SK-N-SH (cell line): ENCODE results near the gene TSHZ2. TPM values are rescaled to one million over a fixed set of nuclear protein-coding genes. Genes with fewer than 3 reads are reported as not detected.

Experiments used
- CTCF ChIA-PET: fragments of 300-600, 350-600 bp; formaldehyde crosslinking; extraction: SDS; loops from one replicate; lab custom pipeline; 2021; lab: Yijun Ruan, JAX
- POLR2A ChIA-PET: fragments of 350-600 bp; sonication (Branson Sonifier 250); formaldehyde crosslinking; extraction: SDS; loops from one replicate; lab custom pipeline; 2020; ENCODE audit warnings: antibody characterized with exemption, inconsistent platforms; lab: Yijun Ruan, JAX
- DNase-seq: peaks from one replicate; pipeline ENCODE4 v3.0.0; 2012
- H2AFZ ChIP-seq: fragments of 200-600 bp; sonication (generic); 2 replicates; pipeline ENCODE4 v1.8.1; 2016; ENCODE audit warnings: antibody characterized with exemption, mild to moderate bottlenecking, low read depth
- H3F3A ChIP-seq: fragments of 200-600 bp; sonication (generic); replicated peaks from 2 replicates; pipeline ENCODE3; 2016; ENCODE audit warnings: antibody characterized with exemption, mild to moderate bottlenecking; ENCODE audit not compliant: insufficient read depth
- H3K27ac ChIP-seq, 2 experiments: fragments of 200-500 bp in 1 of 2; fragments of 200-600 bp in 1 of 2; sonication (Bioruptor generic) in 1 of 2; sonication (generic), shearing (Covaris generic) in 1 of 2; 2 replicates each; pipeline versions ENCODE4 v1.5.1 to v1.6.1; 2014 to 2016; ENCODE audit warnings: low read depth in 2 of 2, inconsistent platforms in 1 of 2, low read length in 1 of 2, mild to moderate bottlenecking in 1 of 2, mixed read lengths in 1 of 2
- H3K27me3 ChIP-seq: fragments of 200-600 bp; sonication (generic), shearing (Covaris generic); 2 replicates; pipeline ENCODE4 v1.6.1; 2016; ENCODE audit warnings: mixed run types; ENCODE audit not compliant: insufficient read depth
- H3K36me3 ChIP-seq, 2 experiments: fragments of 200-500 bp in 1 of 2; fragments of 200-600 bp in 1 of 2; sonication (Bioruptor generic) in 1 of 2; sonication (generic) in 1 of 2; replicated peaks in 1 of 2; 2 replicates each; pipeline versions ENCODE3 to v1.5.1; 2014 to 2016; ENCODE audit warnings: low read length in 1 of 2, mild to moderate bottlenecking in 1 of 2; ENCODE audit not compliant: insufficient read depth in 2 of 2, control insufficient read depth in 1 of 2
- H3K4me1 ChIP-seq, 2 experiments: fragments of 200-500 bp in 1 of 2; fragments of 200-600 bp in 1 of 2; sonication (Bioruptor generic) in 1 of 2; sonication (generic), shearing (Covaris generic) in 1 of 2; 2 replicates each; pipeline versions ENCODE4 v1.5.1 to v1.6.1; 2014 to 2016; ENCODE audit warnings: low read depth in 1 of 2, low read length in 1 of 2, mixed run types in 1 of 2; ENCODE audit not compliant: insufficient read depth in 2 of 2, control insufficient read depth in 1 of 2
- H3K4me2 ChIP-seq: fragments of 200-600 bp; sonication (generic), shearing (Covaris generic); 2 replicates; pipeline ENCODE4 v1.6.1; 2017; ENCODE audit warnings: mixed run types
- H3K4me3 ChIP-seq, 2 experiments: fragments of 200-500 bp in 1 of 2; fragments of 200-600 bp in 1 of 2; sonication (Bioruptor generic) in 1 of 2; sonication (generic), shearing (Covaris generic) in 1 of 2; 2 replicates each; pipeline versions ENCODE4 v1.5.1 to v1.8.1; 2014 to 2016; ENCODE audit warnings: low read depth in 2 of 2, inconsistent platforms in 1 of 2, low read length in 1 of 2, mild to moderate bottlenecking in 1 of 2, mixed read lengths in 1 of 2, moderate library complexity in 1 of 2
- H3K79me2 ChIP-seq: fragments of 200-600 bp; sonication (generic); 2 replicates; pipeline ENCODE4 v1.8.1; 2017; ENCODE audit warnings: mild to moderate bottlenecking; ENCODE audit not compliant: insufficient read depth
- H3K9ac ChIP-seq: fragments of 200-600 bp; sonication (generic); 2 replicates; pipeline ENCODE4 v1.6.1; 2017; ENCODE audit warnings: mixed run types
- H3K9me2 ChIP-seq: fragments of 200-600 bp; sonication (generic); 2 replicates; pipeline ENCODE4 v1.6.1; 2017; ENCODE audit warnings: mixed run types
- H3K9me3 ChIP-seq: fragments of 200-600 bp; sonication (generic); 2 replicates; pipeline ENCODE4 v1.6.1; 2017; ENCODE audit warnings: mixed run types, mild to moderate bottlenecking, moderate library complexity
- H4K20me1 ChIP-seq: fragments of 200-600 bp; sonication (generic); 2 replicates; pipeline ENCODE4 v1.6.1; 2017; ENCODE audit warnings: mild to moderate bottlenecking, mixed run types; ENCODE audit not compliant: insufficient read depth
- ELF1 ChIP-seq: IDR thresholded peaks from 2 replicates; pipeline ENCODE4 v1.4.0; 2012
- EP300 ChIP-seq, 2 experiments: IDR thresholded peaks; 2 replicates each; pipeline versions ENCODE4 v1.4.0 to v1.6.1; 2012; ENCODE audit warnings: borderline replicate concordance in 1 of 2, low read depth in 1 of 2, low read length in 1 of 2
- FOSL2 ChIP-seq: IDR thresholded peaks from 2 replicates; pipeline ENCODE4 v1.4.0; 2012; ENCODE audit warnings: low read depth, mild to moderate bottlenecking, moderate library complexity, borderline replicate concordance
- FOXJ3 ChIP-seq: sonication (generic); formaldehyde crosslinking; IDR thresholded peaks from 2 replicates; pipeline ENCODE4 v1.5.1; 2020; ENCODE audit warnings: mild to moderate bottlenecking, missing genetic modification reagents
- FOXM1 ChIP-seq: IDR thresholded peaks from 2 replicates; pipeline ENCODE4 v1.4.0; 2012; ENCODE audit warnings: low read depth, mild to moderate bottlenecking
- GABPA ChIP-seq: IDR thresholded peaks from 2 replicates; pipeline ENCODE4 v1.4.0; 2012; ENCODE audit warnings: low read depth, mild to moderate bottlenecking
- GATA2 ChIP-seq: sonication (generic); formaldehyde crosslinking; IDR thresholded peaks from 2 replicates; pipeline ENCODE4 v1.5.0; 2020; ENCODE audit warnings: mild to moderate bottlenecking, missing genetic modification reagents
- JUND ChIP-seq: IDR thresholded peaks from 2 replicates; pipeline ENCODE4 v1.4.0; 2012
- MEF2A ChIP-seq: IDR thresholded peaks from 2 replicates; pipeline ENCODE4 v1.4.0; 2012; ENCODE audit warnings: low read depth, borderline replicate concordance
- MXI1 ChIP-seq: IDR thresholded peaks from 2 replicates; pipeline ENCODE4 v1.6.1; 2012; ENCODE audit warnings: mild to moderate bottlenecking, low read depth, low read length, improper control_type of control experiment
- RAD21 ChIP-seq: IDR thresholded peaks from 2 replicates; pipeline ENCODE4 v1.6.1; 2012; ENCODE audit warnings: mild to moderate bottlenecking, low read length
- RCOR1 ChIP-seq: fragments of 150-350 bp; IDR thresholded peaks from 2 replicates; pipeline ENCODE4 v1.6.1; 2017; ENCODE audit warnings: antibody characterized with exemption, low read length
- RFX5 ChIP-seq: IDR thresholded peaks from 2 replicates; pipeline ENCODE4 v1.6.1; 2012; ENCODE audit warnings: mild to moderate bottlenecking, improper control_type of control experiment, low read length
- RXRA ChIP-seq: IDR thresholded peaks from 2 replicates; pipeline ENCODE4 v1.4.0; 2012; ENCODE audit warnings: low read depth, mild to moderate bottlenecking, borderline replicate concordance
- SMC3 ChIP-seq: IDR thresholded peaks from 2 replicates; pipeline ENCODE4 v1.6.1; 2012; ENCODE audit warnings: low read depth, low read length, improper control_type of control experiment
- TCF12 ChIP-seq: IDR thresholded peaks from 2 replicates; pipeline ENCODE4 v1.4.0; 2012
- TEAD4 ChIP-seq: IDR thresholded peaks from 2 replicates; pipeline ENCODE4 v1.4.0; 2012; ENCODE audit warnings: mild to moderate bottlenecking, borderline replicate concordance; ENCODE audit not compliant: insufficient read depth
- WGBS: methylation state at CpG from one replicate; pipeline ENCODE4 v1.1.6; 2017; ENCODE audit warnings: low lambda C conversion rate; 5-methylcytosine and 5-hydroxymethylcytosine counted together
- polyA plus RNA-seq, 3 experiments: library from polyadenylated mRNA; depleted of rRNA; stranded (reverse); fragments of >200 nt; gene quantifications; 2 replicates each; pipeline ENCODE4 v1.2.3, GENCODE V29; 2012
- TF ChIP-seq, protein P1 (sequence below): fragments of 150-350 bp; IDR thresholded peaks from 2 replicates; pipeline ENCODE4 v1.6.1; 2017; ENCODE audit warnings: antibody characterized with exemption, low read length, low read depth, borderline replicate concordance
- TF ChIP-seq, protein P2 (sequence below): fragments of 150-350 bp; IDR thresholded peaks from 2 replicates; pipeline ENCODE4 v1.6.1; 2016; ENCODE audit warnings: mild to moderate bottlenecking, low read depth, low read length
- TF ChIP-seq, protein P3 (sequence below): IDR thresholded peaks from 2 replicates; pipeline ENCODE4 v1.4.0; 2012; ENCODE audit warnings: low read depth, borderline replicate concordance

Gene TSHZ2
- polyA plus RNA-seq, 1 of the 3 experiments (the other 2 are of a cell fraction): 0.13 TPM

- Histone ChIP-seq H3K4me2 (no peak overlapping the region), H3K27ac (no peak overlapping the region), H3K9me2 (no peaks in the 10 kb centered on the region), H3K9ac (no peak overlapping the region), H4K20me1 (no peaks in the 10 kb centered on the region), H3K4me1 (no peaks in the 10 kb centered on the region), H2AFZ (no peak overlapping the region), H3K4me3 (no peak overlapping the region), H3K9me3 (no peaks in the 10 kb centered on the region), H3K79me2 (no peaks in the 10 kb centered on the region), H3K27me3 (no peaks in the 10 kb centered on the region), H3K36me3 (no peaks in the 10 kb centered on the region), H3F3A (no peaks in the 10 kb centered on the region)
- DNase-seq: no peak
- TF ChIP-seq FOSL2: no peak
- TF ChIP-seq GABPA: no peak
- TF ChIP-seq RFX5: no peak
- no peak for TF ChIP-seq SMC3
- no peak for TF ChIP-seq RCOR1
- TF ChIP-seq EP300 (IDR thresholded peaks at IDR 0.05; ENCODE audit: borderline replicate concordance in 1 of 2, low read depth in 1 of 2, low read length in 1 of 2): no peak
- no peak for TF ChIP-seq FOXM1
- WGBS: 59% methylated on average over 3 of the region's 3 CpGs
- ChIA-PET POLR2A (no interaction called here), CTCF (no interaction called here)
These were observed 209.8 kb downstream of the TSHZ2 start for GRCh38 chr20:53181866-53182376.

DNA sequence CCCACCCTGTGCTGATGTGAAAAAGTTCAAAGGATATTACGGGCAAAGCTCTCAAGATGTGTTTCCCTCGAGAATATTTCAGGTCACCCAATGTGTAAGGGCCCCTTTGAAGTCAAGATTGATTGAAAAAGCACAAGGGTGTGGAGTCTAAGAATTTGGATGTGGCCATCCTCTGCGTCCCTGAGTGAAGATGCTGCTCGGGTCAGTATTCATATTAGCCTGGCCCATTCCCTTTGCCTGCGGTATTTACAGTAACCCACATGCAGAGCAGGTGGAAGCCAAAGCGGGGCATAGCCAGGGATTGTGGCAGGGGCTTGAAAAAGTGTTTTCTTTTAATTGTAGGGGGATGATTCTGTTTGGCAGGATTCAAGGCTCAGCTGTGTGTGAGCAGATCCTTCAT is 211.0 kb downstream of the TSHZ2 start:
- no peak overlapping the region for H3K4me3 ChIP-seq

More for the DNA sequence above, 211.0 kb downstream of the TSHZ2 start:
- no peak overlapping the region for H3K4me2 ChIP-seq
- ChIA-PET CTCF (no interaction called here), POLR2A (interaction anchor here (0.7 kb wide), 1 partner anchor 11 kb away, joined by 3 read pairs; no protein-coding TSS in a partner anchor)
- 52% methylated on average over 6 of the region's 6 CpGs for WGBS
- H3K9ac ChIP-seq: no peak overlapping the region
- no peaks in the 10 kb centered on the region for H3K9me2 ChIP-seq
- no peaks in the 10 kb centered on the region for H4K20me1 ChIP-seq
- no peaks in the 10 kb centered on the region for H3K27me3 ChIP-seq
- no peaks in the 10 kb centered on the region for H3K36me3 ChIP-seq
- H2AFZ ChIP-seq: no peak overlapping the region
- no peaks in the 10 kb centered on the region for H3F3A ChIP-seq
- H3K79me2 ChIP-seq: no peaks in the 10 kb centered on the region
- DNase-seq: no peak
- H3K4me1 ChIP-seq: no peaks in the 10 kb centered on the region
- TF ChIP-seq FOSL2 (no peak), TEAD4 (no peak), ELF1 (no peak), MEF2A (no peak), RAD21 (no peak), GABPA (no peak), TCF12 (no peak), GATA2 (CRISPR knock-in tag) (no peak), RXRA (no peak), FOXJ3 (CRISPR knock-in tag) (no peak), MXI1 (no peak), JUND (no peak), RCOR1 (no peak), RFX5 (no peak)
- TF ChIP-seq, protein P1, sequence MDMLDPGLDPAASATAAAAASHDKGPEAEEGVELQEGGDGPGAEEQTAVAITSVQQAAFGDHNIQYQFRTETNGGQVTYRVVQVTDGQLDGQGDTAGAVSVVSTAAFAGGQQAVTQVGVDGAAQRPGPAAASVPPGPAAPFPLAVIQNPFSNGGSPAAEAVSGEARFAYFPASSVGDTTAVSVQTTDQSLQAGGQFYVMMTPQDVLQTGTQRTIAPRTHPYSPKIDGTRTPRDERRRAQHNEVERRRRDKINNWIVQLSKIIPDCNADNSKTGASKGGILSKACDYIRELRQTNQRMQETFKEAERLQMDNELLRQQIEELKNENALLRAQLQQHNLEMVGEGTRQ: no peak
- TF ChIP-seq, protein P2, sequence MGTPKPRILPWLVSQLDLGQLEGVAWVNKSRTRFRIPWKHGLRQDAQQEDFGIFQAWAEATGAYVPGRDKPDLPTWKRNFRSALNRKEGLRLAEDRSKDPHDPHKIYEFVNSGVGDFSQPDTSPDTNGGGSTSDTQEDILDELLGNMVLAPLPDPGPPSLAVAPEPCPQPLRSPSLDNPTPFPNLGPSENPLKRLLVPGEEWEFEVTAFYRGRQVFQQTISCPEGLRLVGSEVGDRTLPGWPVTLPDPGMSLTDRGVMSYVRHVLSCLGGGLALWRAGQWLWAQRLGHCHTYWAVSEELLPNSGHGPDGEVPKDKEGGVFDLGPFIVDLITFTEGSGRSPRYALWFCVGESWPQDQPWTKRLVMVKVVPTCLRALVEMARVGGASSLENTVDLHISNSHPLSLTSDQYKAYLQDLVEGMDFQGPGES: no peak
- TF ChIP-seq, protein P3, sequence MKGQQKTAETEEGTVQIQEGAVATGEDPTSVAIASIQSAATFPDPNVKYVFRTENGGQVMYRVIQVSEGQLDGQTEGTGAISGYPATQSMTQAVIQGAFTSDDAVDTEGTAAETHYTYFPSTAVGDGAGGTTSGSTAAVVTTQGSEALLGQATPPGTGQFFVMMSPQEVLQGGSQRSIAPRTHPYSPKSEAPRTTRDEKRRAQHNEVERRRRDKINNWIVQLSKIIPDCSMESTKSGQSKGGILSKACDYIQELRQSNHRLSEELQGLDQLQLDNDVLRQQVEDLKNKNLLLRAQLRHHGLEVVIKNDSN: no peak
- H3K9me3 ChIP-seq: no peaks in the 10 kb centered on the region
- H3K27ac ChIP-seq: no peak overlapping the region
